GM15510 (cell line): ENCODE data around the gene TAPBP.

Experiments used
- POLR2A ChIP-seq: IDR thresholded peaks from 3 replicates; pipeline ENCODE4 v1.6.1; 2011; ENCODE audit warnings: borderline replicate concordance; ENCODE audit not compliant: insufficient read length; ENCODE audit errors: extremely low read depth

TAPBP gene

GRCh38 chr6:33313709-33314514 lies at the start of gene TAPBP:
Gene TAPBP (minus strand): TSS chr6:33314078. CDS start chr6:33314041, 37 bp downstream.
- TF ChIP-seq POLR2A = peak; percentile 72

GRCh38 chr6:33359331-33359730 lies 45.5 kb upstream of the TAPBP start:
- TF ChIP-seq POLR2A = no peak

- no peak for TF ChIP-seq POLR2A
These were observed 42.4 kb upstream of the TAPBP start for GRCh38 chr6:33356295-33356694.

DNA sequence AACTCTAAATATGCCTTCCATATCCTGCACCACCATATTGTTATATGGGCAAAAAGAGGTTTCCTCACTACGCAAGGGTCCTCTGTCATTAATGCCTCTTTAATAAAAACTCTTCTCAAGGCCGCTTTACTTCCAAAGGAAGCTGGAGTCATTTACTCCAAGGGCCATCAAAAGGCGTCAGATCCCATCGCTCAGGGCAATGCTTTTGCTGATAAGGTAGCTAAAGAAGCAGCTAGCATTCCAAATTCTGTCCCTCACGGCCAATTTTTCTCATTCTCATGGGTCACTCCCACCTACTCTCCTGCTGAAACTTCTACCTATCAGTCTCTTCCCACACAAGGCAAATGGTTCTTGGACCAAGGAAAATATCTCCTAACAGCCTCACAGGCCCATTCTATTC lies 33.9 kb upstream of the TAPBP start:
- no peak for TF ChIP-seq POLR2A

DNA sequence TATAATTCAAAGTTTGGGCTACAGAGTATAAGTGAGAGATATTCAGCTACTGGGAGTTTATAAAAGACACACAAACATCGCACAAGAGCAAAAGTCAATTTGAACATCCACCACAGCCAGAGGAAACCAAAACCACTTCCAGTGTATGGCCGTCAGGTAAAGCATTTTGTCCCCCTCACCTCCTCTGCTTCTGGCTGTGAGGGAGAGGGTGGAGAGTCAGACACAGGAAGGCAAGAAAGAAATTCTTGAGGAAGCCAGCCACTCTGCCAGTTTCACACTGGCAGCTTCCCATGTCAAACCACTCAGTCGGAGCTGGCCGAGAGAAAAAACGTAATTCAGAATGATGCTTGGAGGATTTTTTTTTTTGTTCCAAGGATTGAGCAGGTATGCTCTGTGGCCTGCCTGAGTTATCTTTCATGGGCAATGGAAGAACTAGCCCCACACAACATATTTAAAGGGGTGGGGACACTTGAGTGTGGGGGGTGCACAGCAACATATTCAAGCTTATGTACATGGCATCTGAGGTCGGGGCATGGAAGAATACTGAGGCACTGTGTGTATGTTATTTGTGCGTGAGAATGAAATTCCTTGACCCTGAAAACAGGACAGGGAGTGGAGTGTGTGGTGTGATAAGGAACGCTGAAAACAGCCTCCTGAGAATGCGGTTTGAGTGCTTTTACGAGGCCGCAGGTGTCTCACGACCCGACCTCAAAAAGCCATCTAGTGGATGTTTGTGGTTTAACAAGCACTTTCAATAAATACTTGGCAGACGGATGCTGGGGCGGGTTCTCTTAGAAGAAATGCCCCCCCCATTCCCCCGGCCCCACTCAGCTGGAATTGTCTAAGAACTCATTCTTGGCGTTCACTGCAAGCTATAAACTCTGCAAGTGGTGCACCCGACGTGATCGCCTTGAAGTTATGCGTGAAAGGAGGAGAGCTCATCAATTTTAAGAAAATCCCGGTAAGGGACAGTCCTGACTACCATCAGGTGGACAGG lies 31.1 kb upstream of the TAPBP start:
- TF ChIP-seq POLR2A = no peak

- TF ChIP-seq POLR2A = no peak
These were observed 30.2 kb upstream of the TAPBP start for GRCh38 chr6:33343953-33344611.

DNA sequence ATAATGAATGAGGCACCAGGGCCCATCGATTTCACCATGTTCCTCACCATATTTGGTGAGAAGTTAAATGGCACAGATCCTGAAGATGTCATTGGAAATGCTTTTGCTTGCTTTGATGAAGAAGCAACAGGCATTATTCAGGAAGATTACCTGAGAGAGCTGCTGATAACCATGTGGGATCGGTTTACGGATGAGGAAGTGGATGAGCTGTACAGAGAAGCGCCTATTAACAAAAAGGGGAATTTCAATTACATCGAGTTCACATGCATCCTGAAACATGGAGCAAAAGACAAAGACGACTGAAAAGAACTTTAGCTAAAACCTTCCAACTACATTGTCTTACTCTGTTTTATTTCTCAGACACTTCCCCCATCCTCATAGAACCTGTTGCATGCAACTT lies 25.3 kb upstream of the TAPBP start:
- TF ChIP-seq POLR2A = no peak

- no peak for TF ChIP-seq POLR2A
These were observed 22.6 kb upstream of the TAPBP start for GRCh38 chr6:33336495-33336894.

- no peak for TF ChIP-seq POLR2A
These were observed 22.0 kb upstream of the TAPBP start for GRCh38 chr6:33335916-33336315.

- no peak for TF ChIP-seq POLR2A
These were observed 19.8 kb upstream of the TAPBP start for GRCh38 chr6:33333666-33334065.

- no peak for TF ChIP-seq POLR2A
These were observed 16.9 kb upstream of the TAPBP start for GRCh38 chr6:33330736-33331135.

DNA sequence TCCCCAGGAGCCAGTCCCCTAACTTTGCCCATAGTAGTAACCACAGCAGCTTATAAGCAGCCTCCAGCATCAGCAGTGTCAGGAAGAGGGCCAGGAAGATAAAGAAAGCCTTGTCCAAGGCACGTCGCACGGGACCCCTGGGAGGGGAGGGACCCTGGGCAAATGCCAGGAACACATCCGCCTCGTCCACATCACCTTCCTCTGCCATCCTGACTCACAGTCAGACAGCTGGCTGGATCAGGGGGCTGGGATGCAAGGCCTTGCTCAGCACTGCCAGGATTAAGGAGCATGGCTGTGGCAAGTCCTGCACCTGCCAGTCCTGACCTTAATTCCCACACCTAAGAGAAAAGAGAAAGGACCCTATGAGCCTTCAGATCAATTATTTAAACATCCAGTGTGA lies 15.2 kb upstream of the TAPBP start:
- no peak for TF ChIP-seq POLR2A

- TF ChIP-seq POLR2A = no peak
These were observed 10.2 kb upstream of the TAPBP start for GRCh38 chr6:33324125-33324524.

DNA sequence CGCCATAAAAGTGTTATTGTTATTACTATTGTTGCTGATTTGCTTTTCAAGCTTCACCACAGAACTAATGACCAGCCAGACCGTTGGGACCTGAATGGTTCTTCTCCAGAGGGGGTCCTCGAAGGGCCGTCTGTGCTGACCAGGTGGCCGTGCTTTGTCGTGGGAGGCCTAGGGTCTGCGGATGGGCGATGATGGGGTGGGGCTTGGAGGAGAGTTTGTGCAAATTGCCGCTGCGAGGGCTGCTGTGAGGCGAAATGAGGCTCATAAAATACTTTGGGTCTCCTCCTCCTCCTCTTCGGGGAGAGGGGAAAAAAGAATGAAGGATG lies 9.7 kb upstream of the TAPBP start:
- TF ChIP-seq POLR2A = no peak

DNA sequence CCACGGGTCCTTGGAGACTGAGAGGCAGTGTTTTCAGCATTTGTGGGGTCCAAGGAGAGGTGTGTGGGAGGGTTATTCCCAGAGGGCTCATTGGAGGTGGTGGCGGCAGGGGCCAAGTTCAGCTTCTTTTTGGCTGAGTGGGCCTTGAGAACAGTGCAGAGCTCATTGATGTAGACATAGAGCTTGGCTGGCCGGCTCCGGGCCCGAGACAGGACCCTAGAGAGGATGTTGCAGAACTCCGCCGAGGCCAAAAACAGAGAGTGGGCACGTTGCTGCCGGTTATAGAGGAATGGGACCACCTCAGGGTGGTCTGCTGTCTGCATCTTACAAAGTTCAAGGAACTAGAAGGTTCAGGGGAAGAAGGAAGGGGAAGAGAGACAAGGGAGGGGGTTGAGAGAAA lies 7.3 kb upstream of the TAPBP start:
- TF ChIP-seq POLR2A = no peak

DNA sequence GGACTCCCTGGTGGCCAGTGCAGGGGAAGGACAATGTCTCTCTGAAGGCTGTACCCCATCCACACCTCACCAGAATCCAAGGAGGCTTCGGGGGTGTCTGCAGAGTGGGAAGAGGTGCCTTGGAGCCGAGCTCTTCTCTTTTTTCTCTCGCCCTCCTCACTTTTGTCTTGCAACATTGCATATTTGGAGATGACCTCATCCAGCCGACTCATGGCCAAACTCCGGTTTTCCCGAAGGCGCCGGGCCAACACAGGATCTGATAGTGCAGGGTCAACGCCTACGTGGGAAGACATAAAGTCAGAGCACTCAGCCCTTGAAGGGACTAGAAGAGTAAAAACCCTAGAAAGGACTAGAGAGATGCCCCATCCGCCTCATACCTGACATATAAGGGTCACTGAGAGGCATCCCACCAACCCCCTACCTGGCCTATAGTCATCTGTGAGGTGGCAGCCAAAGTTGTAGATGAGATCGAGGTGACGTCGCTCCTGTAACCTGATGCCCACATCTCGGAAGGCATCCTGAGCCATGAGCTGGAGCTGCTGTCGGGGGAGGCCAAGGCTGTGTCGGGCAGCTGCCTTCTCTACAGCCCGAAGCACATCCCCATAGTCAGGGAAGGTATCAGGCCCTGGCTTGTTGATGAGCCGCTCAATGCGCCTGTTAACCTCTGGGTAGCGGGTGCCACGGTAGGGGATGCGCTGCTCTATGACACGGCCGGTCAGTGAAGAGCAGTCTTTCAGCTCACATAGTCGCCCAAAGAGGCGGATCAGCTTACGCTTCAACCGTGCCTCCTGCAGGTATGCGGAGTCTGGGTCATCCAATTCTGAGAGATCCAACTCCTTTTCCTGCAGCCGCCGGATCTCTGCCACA lies 6.7 kb upstream of the TAPBP start:
- no peak for TF ChIP-seq POLR2A
